Stomach (tissue), 9 donors: ENCODE results near the gene VPS52. TPM values are rescaled to one million over a fixed set of nuclear protein-coding genes. Genes with fewer than 3 reads are reported as not detected.

Source experiments
- DNase-seq, 2 donors: peaks; one replicate each; pipeline versions ENCODE4 v3.0.0 to v3.0.0-alpha.2; 2013 to 2019
- H3K27ac ChIP-seq, 5 donors: fragments of 200-600 bp in 4 of 5; sonication (generic) in 4 of 5; one replicate each; pipeline ENCODE4 v1.5.1; 2013 to 2019; ENCODE audit warnings: mild to moderate bottlenecking in 1 of 5, moderate library complexity in 1 of 5
- H3K27me3 ChIP-seq, 3 donors: fragments of 200-600 bp; sonication (generic); one replicate each; pipeline ENCODE4 v1.5.1; 2017 to 2019; ENCODE audit warnings: mixed run types in 1 of 3
- H3K36me3 ChIP-seq, 4 donors: fragments of 200-600 bp; sonication (generic); 1 replicate in 3 of 4; 2 replicates in 1 of 4; pipeline ENCODE4 v1.5.1; 2016 to 2019
- H3K4me1 ChIP-seq, 4 donors: fragments of 200-600 bp; sonication (generic); one replicate each; pipeline ENCODE4 v1.5.1; 2016 to 2019
- H3K4me3 ChIP-seq, 4 donors: fragments of 200-600 bp; sonication (generic) in 3 of 4; one replicate each; pipeline ENCODE4 v1.5.1; 2016 to 2019; ENCODE audit warnings: mild to moderate bottlenecking in 1 of 4
- H3K9me3 ChIP-seq, 4 donors: fragments of 200-600 bp; sonication (generic); one replicate each; pipeline ENCODE4 v1.5.1; 2016 to 2019
- CTCF ChIP-seq, 7 experiments: fragments of 450-650 bp in 4 of 7; fragments of 200-600 bp in 3 of 7; sonication (generic) in 3 of 7; IDR thresholded peaks; one replicate each; pipeline ENCODE4 v1.5.1; 2016 to 2019; ENCODE audit warnings: antibody characterized with exemption in 7 of 7, control low read depth in 2 of 7, mild to moderate bottlenecking in 1 of 7
- EP300 ChIP-seq: sonication (generic); formaldehyde crosslinking; IDR thresholded peaks from one replicate; pipeline ENCODE4 v1.6.1; 2017; ENCODE audit warnings: antibody characterized with exemption
- POLR2A ChIP-seq, 4 donors: fragments of 450-650 bp; IDR thresholded peaks; one replicate each; pipeline ENCODE4 v1.6.1; 2016; ENCODE audit warnings: antibody characterized with exemption in 4 of 4, control low read depth in 2 of 4, mild to moderate bottlenecking in 1 of 4, moderate library complexity in 1 of 4
- POLR2AphosphoS5 ChIP-seq, 3 donors: sonication (generic); formaldehyde crosslinking; IDR thresholded peaks; one replicate each; pipeline ENCODE4 v1.6.1; 2016; ENCODE audit warnings: antibody characterized with exemption in 3 of 3
- WGBS, 5 donors: extraction: QIAGEN DNeasy Blood & Tissue Kit in 3 of 5; methylation state at CpG; one replicate each; pipeline versions ENCODE4 v1.1.5 to v1.1.7; 2013 to 2018; 5-methylcytosine and 5-hydroxymethylcytosine counted together
- intact Hi-C: fragments of 100-400 bp; cut with DNase I; formaldehyde crosslinking; loops from one replicate; pipeline ENCODE4 v1.15.1; 2023; ENCODE audit warnings: low total_unique reads
- polyA plus RNA-seq, 3 donors: library from polyadenylated mRNA; stranded (reverse); fragments of 200-250 nt; gene quantifications; one replicate each; pipeline ENCODE4 v1.2.3, GENCODE V29; 2013
- total RNA-seq, 5 donors: library from RNA; depleted of rRNA; stranded (reverse); fragments of >200 nt; gene quantifications; one replicate each; pipeline versions ENCODE4 v1.1.0 to v1.2.3, GENCODE V29; 2014 to 2016
- donor health status: healthy with polysubstance abuse.
- donor health status: Bipolar disorder and iron deficiency.
- donor health status: healthy.

VPS52 gene
- total and polyA plus RNA-seq, 8 donors = 22.6 to 89.3 (median 46.5) TPM

- no peak overlapping the region for H3K4me3 ChIP-seq
- intact Hi-C loops = no loop called here
Measured at GRCh38 chr6:33252759-33253158, 18.9 kb downstream of the VPS52 start.

GRCh38 chr6:33251395-33252012, 20.2 kb downstream of the VPS52 start:
- H3K27me3 ChIP-seq = no peaks in the 10 kb centered on the region
- H3K27ac ChIP-seq = no peak overlapping the region
- no peaks in the 10 kb centered on the region for H3K9me3 ChIP-seq
- H3K36me3 ChIP-seq = peaks cover 0 to 28% (median 26%) of the 10 kb centered on the region in 4 donors
- DNase-seq = no peak
- intact Hi-C loops = no loop called here
- TF ChIP-seq POLR2AphosphoS5 (IDR thresholded peaks at IDR 0.05) (no peak), CTCF (IDR thresholded peaks at IDR 0.05) (no peak), POLR2A (IDR thresholded peaks at IDR 0.05) (no peak), EP300 (no peak)
- 85 to 89% (median 87%) methylated on average over 6 of the region's 6 CpGs for WGBS, 5 donors
- no peak overlapping the region for H3K4me3 ChIP-seq
- H3K4me1 ChIP-seq = peaks cover 22 to 40% (median 28%) of the 10 kb centered on the region in 4 donors

More at GRCh38 chr6:33252759-33253158, 18.9 kb downstream of the VPS52 start:
- no peak for DNase-seq
- Histone ChIP-seq H3K27ac (no peak overlapping the region), H3K27me3 (no peaks in the 10 kb centered on the region), H3K4me1 (peaks cover 22 to 36% (median 27%) of the 10 kb centered on the region in 4 donors), H3K36me3 (peaks cover 8 to 41% (median 36%) of the 10 kb centered on the region in 4 donors), H3K9me3 (peaks cover 0 to 2% (median 0%) of the 10 kb centered on the region in 4 donors)
- TF ChIP-seq CTCF (IDR thresholded peaks at IDR 0.05) (no peak), EP300 (no peak), POLR2A (IDR thresholded peaks at IDR 0.05) (no peak), POLR2AphosphoS5 (IDR thresholded peaks at IDR 0.05) (no peak)

- no peak for DNase-seq
- peaks cover 22 to 40% (median 28%) of the 10 kb centered on the region in 4 donors for H3K4me1 ChIP-seq
- intact Hi-C loops = no loop called here
- H3K36me3 ChIP-seq = peaks cover 0 to 26% (median 22%) of the 10 kb centered on the region in 4 donors
- H3K27me3 ChIP-seq = no peaks in the 10 kb centered on the region
- no peaks in the 10 kb centered on the region for H3K9me3 ChIP-seq
- TF ChIP-seq CTCF (IDR thresholded peaks at IDR 0.05) = no peak
- TF ChIP-seq EP300 = no peak
- H3K4me3 ChIP-seq = no peak overlapping the region
- peak overlapping the region in 4 of 5 donors; percentile 90 to 97 (median 96) for H3K27ac ChIP-seq
- 93 to 98% (median 96%) methylated on average over 13 of the region's 13 CpGs for WGBS, 5 donors
Measured at GRCh38 chr6:33250731-33251130, 20.9 kb downstream of the VPS52 start.

- no peak for DNase-seq
- 10 to 18% (median 13%) methylated on average over 14 to 15 of the region's 15 CpGs for WGBS, 5 donors
- peak overlapping the region; percentile 45 to 61 (median 52) for H3K4me3 ChIP-seq
- H3K27me3 ChIP-seq = no peaks in the 10 kb centered on the region
- H3K4me1 ChIP-seq = peaks cover 22 to 40% (median 28%) of the 10 kb centered on the region in 4 donors
- no peaks in the 10 kb centered on the region for H3K9me3 ChIP-seq
- no peak for TF ChIP-seq CTCF (IDR thresholded peaks at IDR 0.05)
- TF ChIP-seq POLR2A (IDR thresholded peaks at IDR 0.05) = no peak
- TF ChIP-seq POLR2AphosphoS5 (IDR thresholded peaks at IDR 0.05) = no peak
- no peak for TF ChIP-seq EP300
- H3K36me3 ChIP-seq = peaks cover 0 to 19% (median 18%) of the 10 kb centered on the region in 4 donors
- peak overlapping the region; percentile 90 to 97 (median 95) for H3K27ac ChIP-seq
- intact Hi-C loops = loop anchor here (5.0 to 10.0 kb wide), 2 partner anchors 88 to 245 kb away; partner anchors contain the start of gene HLA-DOA
Measured at GRCh38 chr6:33249732-33250630, 21.7 kb downstream of the VPS52 start.
